Stimulated activated CD8-positive, alpha-beta memory T cell treated with anti-CD3 and anti-CD28 coated beads, Interleukin-15, amount 100 ng/mL, for 4 hours (primary cell): ENCODE data around the gene MESD.
A peak's percentile ranks its signal among the peaks of the same experiment; 100 is the strongest.

ENCODE experiments used
- DNase-seq, 2 donors: peaks; one replicate each; pipeline ENCODE4 v3.0.0-alpha.2; 2020; ENCODE audit warnings: low read depth in 2 of 2

The MESD gene

DNA sequence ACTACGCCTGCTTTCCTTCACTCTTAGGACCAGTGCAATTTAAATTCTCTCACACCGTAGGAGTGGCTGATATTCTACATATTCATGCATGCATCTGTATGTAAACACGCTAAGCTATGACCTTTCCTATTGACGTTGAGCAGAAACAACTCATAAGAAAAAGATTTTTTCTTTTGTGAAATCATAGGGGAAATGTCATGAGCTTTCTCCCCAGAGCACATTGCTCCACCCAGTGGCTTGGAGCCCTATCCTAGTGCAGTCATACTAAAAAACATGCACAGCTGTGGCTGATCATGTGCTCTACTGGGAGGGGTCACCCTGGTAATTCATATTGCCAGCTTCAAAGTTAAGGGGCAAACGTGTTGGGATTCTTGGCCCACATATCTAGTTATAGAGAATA is 1.8 kb upstream of the MESD start:
- no peak for DNase-seq

DNA sequence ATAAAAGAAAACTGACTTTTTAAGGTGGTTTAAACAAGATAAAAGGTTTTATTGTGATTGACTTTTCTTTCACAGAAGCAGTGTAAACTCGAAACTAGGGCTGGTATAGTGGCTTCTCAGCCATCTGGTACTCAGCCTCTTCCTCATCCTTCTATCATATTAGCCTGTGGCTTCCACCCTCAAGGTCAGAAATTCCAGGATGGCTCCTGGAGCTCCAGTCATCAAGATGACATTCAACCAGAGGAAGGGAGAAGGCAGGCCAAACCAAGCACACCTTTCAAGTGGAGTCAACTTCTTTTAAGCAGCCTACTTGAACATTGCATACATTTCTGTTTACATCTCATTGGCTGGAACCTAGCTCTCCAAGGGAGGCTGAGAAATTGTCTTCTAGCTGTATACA is 1.3 kb upstream of the MESD start:
- no peak for DNase-seq

DNA sequence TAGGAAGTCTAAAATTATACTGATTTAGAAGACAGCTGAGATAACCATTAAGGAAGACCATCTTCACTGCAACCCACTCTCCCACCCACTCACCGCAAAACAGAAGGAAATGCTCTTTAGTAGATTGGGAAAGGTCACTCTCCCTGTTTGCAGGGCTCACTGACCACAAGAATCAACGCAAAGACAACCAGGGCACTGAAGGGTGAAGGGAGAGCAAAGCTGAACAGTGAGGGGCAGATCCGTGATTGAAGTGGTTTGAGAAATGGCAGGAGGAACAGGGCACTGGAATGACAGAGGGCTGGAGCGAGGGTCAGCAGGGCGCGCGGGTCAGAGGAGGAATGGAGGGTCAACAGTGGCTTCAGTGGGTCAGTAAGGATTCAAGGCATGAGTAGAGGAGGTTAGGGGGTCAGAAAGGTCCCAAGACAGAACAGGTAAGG is 520 bp downstream of the MESD start:
- no peak for DNase-seq

DNA sequence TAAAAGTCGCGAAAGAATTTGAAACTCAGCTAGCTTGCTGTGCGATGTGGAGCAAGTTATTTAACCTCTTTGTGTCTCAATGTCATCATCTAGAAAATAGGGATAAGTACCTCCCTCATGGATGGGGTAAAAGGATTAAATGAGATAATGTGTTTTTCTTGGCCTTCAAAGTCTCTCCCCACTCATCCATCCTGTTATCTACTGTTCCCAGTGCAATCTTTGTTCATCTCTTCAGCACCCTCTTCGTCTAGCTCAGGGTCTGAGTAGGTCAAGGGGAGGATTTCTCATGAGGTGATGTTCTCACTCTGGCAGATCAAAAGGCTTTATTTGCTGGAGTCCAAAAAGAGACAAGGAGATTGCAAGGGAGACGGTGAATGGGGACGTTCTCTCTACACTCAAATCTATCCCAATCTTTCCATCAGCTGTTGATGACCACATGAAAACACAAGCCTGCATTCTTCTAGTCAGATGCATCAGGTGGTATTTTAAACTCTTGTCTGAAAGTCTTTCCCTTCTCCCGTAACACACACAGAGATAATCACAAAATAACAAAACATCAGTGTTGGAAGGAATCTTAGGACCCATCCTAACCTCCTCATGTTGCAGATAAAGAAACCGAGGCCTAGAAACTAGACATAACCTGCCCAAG is 1.3 kb downstream of the MESD start:
- DNase-seq, result no peak

DNA sequence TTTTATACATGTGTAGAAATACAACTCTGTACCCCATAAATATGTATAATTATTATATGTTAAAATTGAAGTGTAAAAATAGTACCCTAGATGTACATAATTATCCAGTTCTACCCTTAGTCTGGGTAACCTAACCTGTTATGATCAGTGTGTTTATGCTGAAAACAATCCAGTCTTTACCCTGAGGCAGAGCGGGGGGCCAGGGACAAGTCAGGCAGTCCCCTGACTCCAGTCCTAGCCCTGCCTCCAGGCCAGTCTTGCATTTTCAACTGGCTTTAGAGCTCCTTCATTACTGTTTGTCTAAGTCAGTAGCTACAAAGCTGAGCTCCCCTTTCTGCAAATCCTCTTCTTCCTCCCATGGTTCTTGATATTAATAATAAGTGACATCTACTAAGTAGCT is 3.1 kb downstream of the MESD start:
- no peak for DNase-seq

DNA sequence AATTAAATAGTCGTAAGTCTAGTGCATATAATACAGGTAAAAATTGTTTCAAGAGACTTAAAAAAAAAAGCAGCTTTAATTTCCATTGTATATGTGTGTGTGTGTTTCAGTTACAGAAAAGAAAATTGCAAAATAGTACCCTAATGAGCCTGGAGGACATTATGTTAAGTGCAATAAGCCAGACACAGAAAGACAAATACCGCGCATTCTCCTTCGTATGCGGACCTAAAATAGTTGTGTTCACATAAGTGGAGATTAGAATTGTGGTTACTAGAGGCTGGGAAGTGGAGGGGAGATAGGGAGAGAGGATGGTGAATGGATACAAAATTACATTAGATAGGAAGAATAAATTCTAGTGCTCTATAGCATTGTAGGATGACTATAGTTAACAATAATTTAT is 3.6 kb downstream of the MESD start:
- no peak for DNase-seq

DNA sequence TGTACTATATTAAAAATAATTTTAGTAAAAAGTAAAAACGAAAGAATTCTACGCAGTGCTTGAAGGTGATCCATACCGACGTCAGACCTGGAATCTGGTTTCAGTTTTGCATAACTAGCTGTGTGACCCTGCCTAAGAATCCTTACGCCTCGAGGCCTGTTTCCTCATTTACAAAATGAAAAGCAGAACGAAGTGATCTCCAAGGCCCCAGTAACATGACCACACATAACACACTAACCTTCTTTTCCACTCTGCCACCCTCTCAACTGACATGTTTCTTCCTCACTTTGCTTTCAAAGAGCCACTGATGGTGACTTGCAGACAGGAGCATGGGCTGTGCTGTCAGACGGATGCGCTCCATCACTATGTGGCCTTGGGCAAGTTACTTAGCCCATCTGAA is 4.8 kb downstream of the MESD start:
- DNase-seq, result no peak

DNA sequence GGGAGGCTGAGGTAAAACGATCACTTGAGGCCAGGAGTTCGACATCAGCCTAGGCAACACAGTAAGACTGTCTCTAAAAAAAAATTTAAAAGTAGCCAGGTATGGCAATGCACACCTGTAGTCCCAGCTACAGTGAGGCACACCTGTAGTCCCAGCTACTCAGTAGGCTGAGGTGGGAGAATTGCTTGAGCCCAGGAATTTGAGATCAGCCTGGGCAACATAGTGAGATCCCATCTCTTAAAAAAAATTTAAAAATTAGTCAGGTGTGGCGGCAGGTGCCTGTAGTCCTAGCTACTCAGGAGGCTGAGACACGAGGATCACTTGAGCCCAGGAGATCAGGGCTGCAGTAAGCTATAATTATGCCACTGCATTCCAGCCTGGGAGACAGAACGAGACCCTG is 6.8 kb downstream of the MESD start:
- no peak for DNase-seq

DNA sequence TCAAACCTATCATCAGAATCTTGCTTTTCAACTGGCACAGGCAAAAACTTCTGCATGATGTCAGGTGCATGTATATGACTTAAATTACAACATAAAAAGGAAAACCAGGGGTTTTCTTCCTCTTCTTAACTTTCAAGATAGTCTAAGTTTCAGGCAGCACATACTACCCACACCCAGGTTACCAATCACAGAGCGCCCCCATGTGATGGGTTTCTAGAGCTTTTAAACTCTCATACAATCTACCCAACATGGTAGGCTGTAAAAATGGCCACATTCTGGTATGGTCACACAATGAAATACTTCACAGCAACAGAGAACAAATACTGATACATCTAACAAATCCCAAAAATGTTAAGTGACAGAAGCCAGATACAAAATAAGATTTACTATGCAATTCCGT is 7.4 kb downstream of the MESD start:
- DNase-seq, result no peak

DNA sequence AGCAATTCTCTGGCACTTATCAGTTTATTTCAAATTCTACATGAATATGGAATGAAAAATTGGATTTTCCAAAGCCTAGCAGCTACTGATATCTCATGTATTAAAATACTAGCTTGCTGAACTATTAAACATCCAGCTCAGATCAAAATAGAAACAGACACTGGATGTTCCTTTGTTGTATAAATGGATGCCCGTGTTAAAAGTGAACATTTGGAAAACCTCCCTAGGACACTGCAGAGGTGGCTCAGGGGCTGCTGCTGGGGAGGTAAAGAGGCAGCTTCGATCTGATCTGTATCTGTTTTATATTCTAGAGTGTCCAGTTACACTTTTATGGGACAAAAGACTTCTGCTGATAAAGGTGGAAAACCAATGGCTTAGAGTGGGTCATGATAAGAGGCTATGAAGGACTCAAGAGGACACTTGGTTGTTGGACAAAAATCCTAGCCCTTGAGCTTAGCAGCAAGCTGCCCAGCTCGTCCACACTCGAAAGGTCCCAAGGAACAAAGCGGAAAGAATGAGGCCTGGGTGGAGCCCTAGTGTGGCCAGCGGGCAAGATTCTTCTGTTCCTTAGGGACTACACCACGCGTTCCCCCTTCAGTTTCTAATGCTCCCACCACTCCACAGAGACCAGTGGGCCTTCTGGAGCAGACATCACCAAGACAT is 9.9 kb downstream of the MESD start:
- no peak for DNase-seq

DNA sequence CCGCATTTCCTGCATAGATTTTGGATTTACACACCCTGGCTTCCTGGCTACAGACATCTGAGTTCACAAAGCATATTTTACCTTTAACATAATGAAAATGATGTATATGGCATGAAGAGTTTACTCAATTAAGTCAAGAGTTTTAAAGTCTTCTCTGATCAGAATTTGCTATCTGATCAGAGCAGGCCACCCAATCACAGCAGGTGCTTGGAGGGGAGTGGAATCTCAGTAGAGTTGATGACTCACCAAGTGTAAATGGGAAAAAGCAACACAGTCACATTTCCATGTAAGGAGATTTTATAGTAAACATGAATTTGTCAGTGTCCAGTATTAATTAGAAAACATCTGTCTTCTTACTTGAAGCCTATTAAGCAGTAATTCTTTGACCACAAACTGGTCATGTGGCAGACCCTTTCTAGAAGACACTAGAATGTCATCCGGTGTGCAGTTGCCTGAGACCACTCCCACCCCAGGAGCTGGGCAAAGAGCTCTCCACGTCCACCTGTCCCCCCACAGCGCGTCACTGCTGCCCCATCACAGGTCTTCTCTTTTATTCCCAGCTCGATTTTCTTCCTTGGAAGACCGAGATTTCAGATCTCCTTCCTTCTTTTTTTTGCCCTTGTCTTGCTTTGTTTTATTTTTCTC is 10.8 kb downstream of the MESD start:
- DNase-seq, result no peak

DNA sequence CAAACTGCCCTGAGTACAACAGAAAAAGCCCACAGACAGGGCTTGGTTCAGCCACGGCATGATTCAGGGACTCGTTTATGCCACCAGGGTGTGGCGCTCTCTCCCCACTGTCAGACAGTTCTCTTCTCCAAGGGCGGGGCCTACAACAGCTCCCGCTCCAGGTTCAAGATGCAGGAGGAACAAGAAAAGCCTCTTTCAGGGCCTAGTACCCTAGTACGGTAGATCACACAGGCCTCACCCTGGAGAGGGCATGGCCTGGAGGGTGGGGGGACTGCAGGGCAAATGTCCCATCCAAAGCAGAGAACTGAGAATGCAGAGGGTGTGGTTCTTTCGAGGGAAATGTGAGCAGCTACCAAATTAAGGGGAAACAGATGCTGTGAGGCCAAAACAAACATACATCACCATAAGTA is 12.0 kb downstream of the MESD start:
- no peak for DNase-seq

DNA sequence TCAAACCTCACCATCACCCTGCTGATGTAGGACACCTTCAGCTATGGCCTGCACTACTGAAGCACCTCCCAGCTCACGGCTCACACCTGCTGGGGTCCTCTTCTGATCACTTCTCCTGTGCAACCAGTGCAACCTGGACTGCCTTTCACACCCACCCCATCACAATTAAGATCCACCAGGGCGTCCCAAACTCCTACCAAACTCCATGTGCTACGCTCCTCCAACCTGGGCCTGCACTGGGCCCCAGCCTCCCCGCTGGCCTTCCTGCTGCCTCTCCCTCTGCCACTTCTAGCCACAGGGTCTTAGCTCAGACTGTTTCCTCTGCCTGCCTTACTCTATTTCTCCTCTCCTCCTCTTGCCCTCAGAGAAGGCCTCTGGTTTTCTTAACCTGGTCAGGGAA is 12.8 kb downstream of the MESD start:
- DNase-seq, result no peak

DNA sequence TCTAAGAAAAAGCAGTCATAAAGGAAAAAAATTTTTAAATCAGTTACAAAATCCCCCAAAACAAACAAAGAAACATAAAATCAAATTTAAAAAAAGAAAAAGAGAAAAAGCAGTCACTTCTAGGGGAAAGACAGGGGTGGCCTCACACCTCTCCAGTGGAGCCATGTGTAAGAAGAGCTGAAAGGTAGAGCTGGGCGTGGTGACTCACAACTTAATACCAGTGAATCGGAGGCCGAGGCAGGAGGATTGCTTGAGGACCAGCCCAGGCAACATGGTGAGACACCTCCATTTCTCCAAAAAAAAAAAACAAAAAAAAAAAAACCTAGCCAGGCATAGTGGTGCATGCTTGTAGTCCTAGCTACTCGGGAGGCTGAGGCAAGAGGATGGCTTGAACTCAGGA is 14.7 kb downstream of the MESD start:
- no peak for DNase-seq

DNA sequence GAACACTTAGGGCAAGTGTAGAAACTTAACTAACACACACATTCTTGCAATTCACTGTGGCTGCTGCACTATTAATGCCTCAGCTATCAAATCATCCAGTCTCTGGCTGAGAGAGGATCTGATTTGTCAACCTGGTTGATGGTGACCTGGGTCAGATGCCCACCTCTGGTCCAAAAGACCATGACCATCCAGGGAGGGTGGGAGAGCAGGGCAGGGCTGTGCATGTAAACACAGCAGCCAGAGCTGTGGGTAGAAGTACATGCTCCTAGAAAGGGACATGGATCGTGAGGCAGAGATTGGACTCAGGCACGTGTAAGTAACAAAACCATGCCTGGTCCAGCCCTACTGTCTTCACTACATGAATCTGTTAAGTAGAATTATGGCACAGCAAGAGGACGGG is 17.3 kb downstream of the MESD start:
- no peak for DNase-seq

DNA sequence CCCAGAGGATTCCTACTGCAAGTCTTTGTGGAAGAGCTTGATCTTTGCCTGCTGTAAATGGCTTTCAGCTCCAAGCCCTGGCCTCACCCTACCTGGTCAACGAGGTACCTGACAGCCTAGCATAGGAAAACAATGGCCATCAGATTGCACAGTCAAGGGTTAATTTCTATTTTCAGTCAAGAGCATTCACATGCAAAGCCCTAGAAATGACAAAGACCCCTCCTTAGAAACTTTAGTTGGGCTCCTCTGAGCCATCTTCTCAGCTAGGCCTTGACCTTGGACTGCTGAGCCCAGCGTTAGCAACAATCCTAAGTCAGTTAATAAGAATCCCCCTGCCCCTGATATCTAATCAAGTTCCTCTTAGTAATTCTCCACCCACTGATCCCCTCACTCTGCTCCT is 18.5 kb downstream of the MESD start:
- DNase-seq, result no peak

DNA sequence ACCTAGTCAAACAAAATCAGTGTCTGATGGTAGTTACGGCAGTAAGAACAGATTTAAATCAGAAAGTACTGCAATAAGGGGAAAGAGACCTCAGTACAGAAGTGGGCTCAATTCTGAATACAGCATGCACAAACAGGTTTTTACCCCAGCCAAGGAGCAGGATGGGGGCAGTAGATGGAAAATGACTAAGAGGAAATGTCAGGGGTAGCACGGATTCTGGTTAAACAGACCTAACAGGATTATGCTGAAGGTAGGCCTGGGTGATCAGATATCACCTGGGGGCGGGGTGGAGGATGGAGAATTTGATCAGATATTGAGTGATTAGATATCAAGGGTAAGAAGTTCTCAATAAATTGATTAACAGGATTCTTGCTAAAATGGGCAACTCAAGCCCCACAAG is 19.0 kb downstream of the MESD start:
- no peak for DNase-seq

DNA sequence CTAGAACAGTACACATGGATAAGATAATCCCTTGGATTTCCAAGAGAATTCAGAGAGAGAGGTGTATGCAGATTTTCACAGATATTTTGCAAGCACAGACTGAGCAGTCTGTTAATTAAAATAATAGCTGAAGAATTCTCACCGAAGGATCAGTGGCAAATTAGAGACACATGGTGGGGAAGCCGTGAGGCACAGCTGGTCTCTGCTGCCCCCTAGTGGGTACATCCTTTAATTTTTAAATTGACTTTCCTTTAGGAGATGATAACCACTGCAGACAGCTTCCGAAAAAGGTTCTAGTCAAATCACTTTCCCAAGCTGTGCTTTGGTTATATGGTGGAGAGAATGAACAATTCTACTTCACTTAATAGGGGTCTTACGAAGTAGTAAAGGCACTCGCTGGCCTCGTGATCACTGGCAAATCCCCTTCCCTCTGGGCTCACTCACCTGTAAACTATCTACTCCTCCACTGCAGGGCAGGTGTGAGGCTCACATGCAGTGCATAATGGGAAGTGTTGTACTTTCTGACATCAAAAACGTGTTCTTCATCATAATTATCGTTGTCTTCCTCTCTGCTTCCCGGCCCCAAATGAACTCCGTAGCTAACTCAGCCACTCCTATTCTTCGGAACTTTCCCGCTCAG is 19.5 kb downstream of the MESD start:
- DNase-seq, result peak in 1 of 2 donors; percentile 32

DNA sequence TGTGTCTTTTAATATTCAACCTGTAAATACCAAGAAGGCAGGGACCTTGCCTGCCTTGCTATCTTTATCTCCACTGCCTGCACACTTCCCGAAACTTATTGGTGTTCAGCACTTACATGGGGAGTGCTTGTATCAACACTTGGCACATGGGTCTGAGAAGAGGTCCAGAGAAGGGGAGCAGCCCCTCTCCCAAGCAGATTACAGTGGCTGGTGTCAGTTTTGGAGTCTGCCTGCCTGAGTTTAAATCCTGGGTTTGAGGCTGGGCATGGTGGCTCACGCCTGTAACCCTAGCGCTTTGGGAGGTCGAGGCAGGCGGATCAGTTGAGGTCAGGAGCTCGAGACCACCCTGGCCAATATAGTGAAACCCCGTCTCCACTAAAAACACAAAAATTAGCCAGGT is 20.3 kb downstream of the MESD start:
- no peak for DNase-seq

DNA sequence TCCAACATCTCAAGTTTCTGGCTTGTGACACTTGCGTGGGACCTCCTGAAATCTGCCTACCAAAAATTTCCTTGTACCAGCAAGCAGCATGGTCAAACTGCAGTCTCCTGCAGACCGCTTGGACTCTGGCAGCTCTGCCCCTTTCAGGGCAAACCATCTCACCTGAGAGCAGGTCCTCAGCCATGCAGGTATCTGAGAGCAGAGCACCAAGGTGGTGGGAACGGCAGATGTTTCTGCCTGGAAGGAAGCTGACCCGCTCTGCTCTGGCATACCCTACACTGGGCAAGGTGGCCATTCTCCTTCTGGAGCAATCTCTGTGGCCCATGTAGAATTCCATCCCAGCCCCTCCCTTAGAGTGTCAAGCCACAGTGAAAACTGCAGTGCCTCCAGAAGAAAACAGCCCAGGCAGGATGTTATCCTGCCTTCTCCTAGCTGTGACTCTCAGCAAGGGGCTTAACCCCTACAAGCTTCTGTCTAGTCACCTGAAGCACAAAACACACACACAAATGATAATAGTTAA is 21.6 kb downstream of the MESD start:
- DNase-seq, result no peak

DNA sequence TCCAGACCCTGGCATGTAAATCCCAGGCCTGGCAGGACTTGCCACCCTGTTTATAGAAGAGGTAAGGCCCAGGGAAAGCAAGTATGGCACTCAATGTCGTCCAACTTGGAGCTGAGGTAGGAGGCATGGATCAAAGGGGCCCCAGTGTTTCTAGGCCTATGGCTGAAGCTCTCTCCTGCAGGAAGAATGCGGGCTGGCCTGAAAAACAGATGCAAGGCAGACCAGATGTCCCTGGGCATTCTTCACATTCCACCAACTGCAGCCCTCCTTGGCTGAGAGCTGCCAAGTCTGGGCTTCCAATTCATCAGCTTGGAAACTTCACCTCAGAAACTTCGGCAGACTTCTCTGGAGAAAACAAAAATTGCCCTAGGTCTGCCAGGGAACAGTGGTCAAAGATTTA is 22.2 kb downstream of the MESD start:
- no peak for DNase-seq

DNA sequence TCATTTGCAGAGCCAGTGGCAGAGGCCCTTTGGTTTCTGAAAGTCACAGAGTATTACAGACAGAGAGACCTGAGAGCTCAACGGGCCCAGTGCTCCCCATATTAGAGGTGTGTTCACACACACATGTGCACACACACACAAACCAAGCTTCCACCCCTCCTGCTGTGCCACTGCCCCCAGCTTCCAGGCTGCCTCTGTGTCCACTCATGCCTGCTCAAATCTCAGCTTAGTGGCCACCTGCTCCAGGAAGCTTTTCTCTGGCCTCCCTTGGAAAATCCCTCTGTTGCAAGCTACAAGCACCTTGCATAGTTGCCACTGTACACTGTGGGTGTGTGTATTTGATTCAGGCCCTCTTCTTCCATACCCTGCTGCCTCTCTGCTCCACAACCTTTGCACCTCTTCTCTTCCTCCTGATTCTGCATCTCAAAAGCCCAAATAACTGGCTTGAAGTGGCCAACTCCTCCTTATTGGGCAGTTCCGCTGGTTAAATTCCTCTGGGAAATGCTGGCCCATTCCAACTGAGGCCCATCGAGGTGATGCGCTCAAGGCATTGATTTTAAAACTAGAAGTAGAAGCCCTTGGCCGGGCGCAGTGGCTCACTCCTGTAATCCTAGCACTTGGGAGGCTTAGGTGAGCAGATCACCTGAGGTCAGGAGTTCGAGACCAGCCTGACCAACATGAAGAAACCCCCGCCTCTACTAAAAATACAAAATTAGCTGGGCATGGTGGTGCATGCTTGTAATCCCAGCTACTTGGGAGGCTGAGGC is 23.0 kb downstream of the MESD start:
- no peak for DNase-seq
